Astrocyte of the cerebellum (primary cell): ENCODE measurements around the gene CDKAL1.
A peak's percentile ranks its signal among the peaks of the same experiment; 100 is the strongest.

Source experiments
- DNase-seq: peaks from one replicate; pipeline ENCODE4 v3.0.0-alpha.2; 2011; ENCODE audit warnings: low read depth
- H3K4me3 ChIP-seq: 2 replicates; pipeline ENCODE4 v1.5.1; 2011; ENCODE audit warnings: mild to moderate bottlenecking, low read depth, low read length, moderate library complexity
- CTCF ChIP-seq: IDR thresholded peaks from 2 replicates; pipeline ENCODE4 v1.5.1; 2012; ENCODE audit warnings: low read length, low read depth, moderate library complexity, mild to moderate bottlenecking; ENCODE audit errors: missing control alignments
- in situ Hi-C: cut with HindIII; loops from 2 replicates; pipeline ENCODE4 v1.10.0; 2017; ENCODE audit warnings: low sequenced_read_pairs

Gene CDKAL1

GRCh38 chr6:20891161-20891560 lies 356.9 kb downstream of the CDKAL1 start:
- in situ Hi-C loops: no loop called here
- H3K4me3 ChIP-seq: no peak overlapping the region
- DNase-seq: no peak
- TF ChIP-seq CTCF: no peak

GRCh38 chr6:20892365-20892764 lies 358.1 kb downstream of the CDKAL1 start:
- in situ Hi-C loops: no loop called here
- no peak overlapping the region for H3K4me3 ChIP-seq
- DNase-seq: no peak
- TF ChIP-seq CTCF: no peak

- no peak for DNase-seq
- no peak for TF ChIP-seq CTCF
- in situ Hi-C loops: no loop called here
- no peak overlapping the region for H3K4me3 ChIP-seq
Observed at GRCh38 chr6:20893412-20893811, 359.2 kb downstream of the CDKAL1 start.

GRCh38 chr6:20900389-20901160 lies 366.3 kb downstream of the CDKAL1 start:
- no peak overlapping the region for H3K4me3 ChIP-seq
- no peak for DNase-seq
- no peak for TF ChIP-seq CTCF
- in situ Hi-C loops: no loop called here

- in situ Hi-C loops: no loop called here
- TF ChIP-seq CTCF: no peak
- DNase-seq: no peak
- no peak overlapping the region for H3K4me3 ChIP-seq
Observed at GRCh38 chr6:20905377-20905776, 371.1 kb downstream of the CDKAL1 start.

GRCh38 chr6:20906945-20907344 lies 372.7 kb downstream of the CDKAL1 start:
- no peak for TF ChIP-seq CTCF
- H3K4me3 ChIP-seq: no peak overlapping the region
- DNase-seq: peak; percentile 23
- in situ Hi-C loops: no loop called here
